GM19035 (cell line): ENCODE data around the gene CTSH.
A peak's percentile ranks its signal among the peaks of the same experiment; 100 is the strongest.
"Not testable (repeated sequence)": the region's sequence is repeated elsewhere in the genome, so short reads cannot be mapped to it uniquely, and the experiment has no call there.

Source experiments
- ATAC-seq: cut with Tn5 transposase; IDR thresholded peaks from one replicate; pipeline ENCODE4 v1.9.1; 2021; ENCODE audit not compliant: unreplicated experiment

The CTSH gene

GRCh38 chr15:78898540-78898939 lies 46.3 kb downstream of the CTSH start:
- no peak for ATAC-seq

- no peak for ATAC-seq
Observed at GRCh38 chr15:78895471-78895870, 49.4 kb downstream of the CTSH start.

- ATAC-seq, result no peak
Observed at GRCh38 chr15:78893538-78893937, 51.3 kb downstream of the CTSH start.

- ATAC-seq, result no peak
Observed at GRCh38 chr15:78889000-78889399, 55.8 kb downstream of the CTSH start.

- ATAC-seq, result no peak
Observed at GRCh38 chr15:78881681-78882080, 63.2 kb downstream of the CTSH start.

- no peak for ATAC-seq
Observed at GRCh38 chr15:78880813-78881212, 64.0 kb downstream of the CTSH start.

GRCh38 chr15:78880242-78880533 lies 64.7 kb downstream of the CTSH start:
- ATAC-seq, result no peak

- no peak for ATAC-seq
Observed at GRCh38 chr15:78879517-78880241, 65.2 kb downstream of the CTSH start.

- no peak for ATAC-seq
Observed at GRCh38 chr15:78878356-78878755, 66.5 kb downstream of the CTSH start.

- ATAC-seq, result not testable (repeated sequence)
Observed at GRCh38 chr15:78876954-78877353, 67.9 kb downstream of the CTSH start.

- no peak for ATAC-seq
Observed at GRCh38 chr15:78875107-78875914, 69.5 kb downstream of the CTSH start.

- ATAC-seq, result no peak
Observed at GRCh38 chr15:78873793-78874765, 70.8 kb downstream of the CTSH start.

GRCh38 chr15:78872972-78873792 lies 71.7 kb downstream of the CTSH start:
- peak; percentile 69 for ATAC-seq

- ATAC-seq, result peak; percentile 75
Observed at GRCh38 chr15:78872155-78872971, 72.5 kb downstream of the CTSH start, which contains the start of gene MORF4L1. MORF4L1 (plus strand) TSS chr15:78872890; CDS start chr15:78873018, 128 bp downstream.

- not testable (repeated sequence) for ATAC-seq
Observed at GRCh38 chr15:78871483-78872127, 73.2 kb downstream of the CTSH start.
